K562 (cell line): ENCODE results near the gene ATP2A1. TPM values are rescaled to one million over a fixed set of nuclear protein-coding genes. Genes with fewer than 3 reads are reported as not detected.

Experiments
- CBFA2T3 ChIP-seq: fragments of 450-650 bp; IDR thresholded peaks from 2 replicates; pipeline ENCODE4 v1.6.1; 2017
- CREB1 ChIP-seq, 2 experiments: sonication (generic) in 1 of 2; formaldehyde crosslinking in 1 of 2; IDR thresholded peaks; 2 replicates each; pipeline versions ENCODE4 v1.6.1 to v1.8.0; 2012 to 2022; ENCODE audit warnings: inconsistent platforms in 1 of 2, mild to moderate bottlenecking in 1 of 2, missing genetic modification reagents in 1 of 2, moderate library complexity in 1 of 2
- FIP1L1 ChIP-seq: fragments of 200-400 bp; formaldehyde crosslinking; IDR thresholded peaks from 2 replicates; pipeline ENCODE4 v1.6.1; 2018; ENCODE audit warnings: mild to moderate bottlenecking, low read depth, low read length; ENCODE audit not compliant: poor library complexity, severe bottlenecking
- MAFK ChIP-seq: IDR thresholded peaks from 2 replicates; pipeline ENCODE4 v1.6.1; 2011; ENCODE audit warnings: low read length, improper control_type of control experiment
- MBD1 ChIP-seq: fragments of 250-450 bp; sonication (Bioruptor Pico); IDR thresholded peaks from 2 replicates; pipeline ENCODE4 v1.8.0; 2022; ENCODE audit warnings: inconsistent platforms
- MNT ChIP-seq, 2 experiments: fragments of 450-650 bp; conservative IDR thresholded peaks; 2 replicates each; pipeline ENCODE4 v1.6.1; 2017; ENCODE audit warnings: mild to moderate bottlenecking in 2 of 2, moderate library complexity in 2 of 2
- NFYB ChIP-seq: IDR thresholded peaks from 2 replicates; pipeline ENCODE4 v1.6.1; 2011; ENCODE audit warnings: mild to moderate bottlenecking, moderate library complexity; ENCODE audit not compliant: insufficient read length; ENCODE audit errors: extremely low read depth
- NR0B1 ChIP-seq: fragments of 450-650 bp; IDR thresholded peaks from one replicate; pipeline ENCODE4 v1.6.1; 2018; ENCODE audit warnings: mild to moderate bottlenecking, moderate library complexity; ENCODE audit not compliant: partially characterized antibody
- PHF20 ChIP-seq: fragments of 450-650 bp; IDR thresholded peaks from 2 replicates; pipeline ENCODE4 v1.6.1; 2018; ENCODE audit not compliant: partially characterized antibody
- POLR2AphosphoS5 ChIP-seq: IDR thresholded peaks from 2 replicates; pipeline ENCODE4 v1.6.1; 2011; ENCODE audit warnings: mild to moderate bottlenecking, low read depth, low read length, moderate library complexity; ENCODE audit not compliant: control insufficient read depth, insufficient read depth
- RBFOX2 ChIP-seq: fragments of 200-400 bp; formaldehyde crosslinking; IDR thresholded peaks from 2 replicates; pipeline ENCODE4 v1.6.1; 2017; ENCODE audit warnings: low read depth, mild to moderate bottlenecking, low read length, moderate library complexity
- SMAD1 ChIP-seq: fragments of 150-350 bp; IDR thresholded peaks from 2 replicates; pipeline ENCODE4 v1.6.1; 2014; ENCODE audit warnings: low read length, low read depth; ENCODE audit not compliant: partially characterized antibody
- SMAD3 ChIP-seq: fragments of 450-650 bp; formaldehyde crosslinking; conservative IDR thresholded peaks from 2 replicates; pipeline ENCODE4 v1.4.0; 2020; ENCODE audit warnings: mild to moderate bottlenecking
- SMARCC2 ChIP-seq: fragments of 450-650 bp; IDR thresholded peaks from 2 replicates; pipeline ENCODE4 v1.6.1; 2017; ENCODE audit warnings: antibody characterized with exemption, moderate library complexity, mild to moderate bottlenecking, low read depth
- TEAD2 ChIP-seq: fragments of 450-650 bp; IDR thresholded peaks from 2 replicates; pipeline ENCODE4 v1.6.1; 2016; ENCODE audit warnings: missing genetic modification characterization, control low read depth, missing compliant biosample characterization
- ZBTB8A ChIP-seq: fragments of 450-650 bp; IDR thresholded peaks from 2 replicates; pipeline ENCODE4 v1.6.1; 2018; ENCODE audit warnings: mild to moderate bottlenecking, moderate library complexity; ENCODE audit not compliant: partially characterized antibody
- ZNF639 ChIP-seq, 2 experiments: fragments of 200-800 bp in 1 of 2; sonication (Bioruptor generic) in 1 of 2; sonication (generic) in 1 of 2; formaldehyde crosslinking in 1 of 2; IDR thresholded peaks in 1 of 2; conservative IDR thresholded peaks in 1 of 2; 2 replicates each; pipeline versions ENCODE4 v1.5.0 to v1.6.1; 2016 to 2020; ENCODE audit warnings: missing compliant biosample characterization in 1 of 2, missing genetic modification characterization in 1 of 2, missing genetic modification reagents in 1 of 2
- ZNF644 ChIP-seq: fragments of 200-800 bp; sonication (Bioruptor generic); IDR thresholded peaks from 2 replicates; pipeline ENCODE4 v1.6.1; 2016; ENCODE audit warnings: low read depth, missing genetic modification characterization, missing compliant biosample characterization
- polyA plus RNA-seq, 8 experiments: library from polyadenylated mRNA; depleted of rRNA in 4 of 8; stranded (reverse) in 5 of 8; unstranded in 3 of 8; fragments of >200 nt; fragmentation: Nextera tagmentation in 2 of 8; fragmentation: Illumina TruSeq in 1 of 8; extraction: Ambion mirVana in 2 of 8; extraction: Trizol in 1 of 8; gene quantifications; 2 replicates each; pipeline versions ENCODE4 v1.2.1 to v1.2.3, GENCODE V29; 2011 to 2014; ENCODE audit warnings: inconsistent platforms in 1 of 8, missing spikeins in 1 of 8
- total RNA-seq, 7 experiments: library from RNA; depleted of rRNA in 6 of 7; stranded (reverse); fragments of >200 nt in 6 of 7; fragmentation: Illumina TruSeq in 2 of 7; extraction: Trizol in 2 of 7; gene quantifications; 2 replicates each; pipeline versions ENCODE4 v1.2.1 to v1.2.3, GENCODE V29; 2011 to 2021; ENCODE audit warnings: low replicate concordance in 1 of 7

ATP2A1 gene
- total and polyA plus RNA-seq, 9 of the 15 experiments (the other 6 are each of a cell fraction or from before 2014, with no cell fraction given), result 0.25 to 2.6 (median 0.65) TPM

- TF ChIP-seq CREB1 (IDR thresholded peaks at IDR 0.05) (peak; percentile 87), CREB1 (CRISPR knock-in tag; IDR thresholded peaks at IDR 0.05) (peak; percentile 91), ZBTB8A (no peak), SMARCC2 (no peak), PHF20 (peak; percentile 57), TEAD2 (tag) (no peak), NFYB (peak; percentile 88), MBD1 (CRISPR knock-in tag) (no peak), ZNF639 (CRISPR knock-in tag; conservative IDR thresholded peaks at IDR 0.05 in 1 of 2, IDR thresholded peaks at IDR 0.05 in 1 of 2) (peak in 1 of 2 experiments; percentile 94; a peak in 2 of 4 replicates), MNT (conservative IDR thresholded peaks at IDR 0.05) (peak; percentile 78 to 89), FIP1L1 (no peak), ZNF644 (tag) (no peak), RBFOX2 (peak; percentile 91), CBFA2T3 (no peak), MAFK (no peak), NR0B1 (no peak), SMAD3 (CRISPR knock-in tag) (no peak), POLR2AphosphoS5 (peak; percentile 75), SMAD1 (no peak)
Observed at GRCh38 chr16:28950648-28951409, 72.5 kb downstream of the ATP2A1 start, which contains the start of gene NFATC2IP (continued).
